ENCODE data around the gene TPCN1.

DNA sequence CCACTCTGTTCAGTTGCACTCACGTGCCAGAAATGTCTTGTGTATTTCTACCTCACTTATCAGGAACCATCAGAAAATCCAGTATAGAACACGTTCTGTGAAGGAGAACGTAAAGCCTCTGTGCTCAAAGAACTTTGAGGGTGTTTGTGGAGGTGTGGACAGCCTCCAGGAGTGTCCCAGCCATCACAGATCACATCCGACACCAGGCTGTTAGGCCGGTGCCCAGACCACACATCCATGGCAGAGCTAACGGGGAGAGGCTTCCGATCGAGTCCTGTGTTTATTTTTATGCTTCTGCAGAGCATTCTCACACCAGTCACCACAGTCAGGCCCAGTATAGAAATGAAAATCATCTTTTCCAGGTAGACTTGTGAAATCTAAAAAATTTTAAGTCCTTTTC, 53.6 kb downstream of the TPCN1 start:
- TF ChIP-seq, protein P1, sequence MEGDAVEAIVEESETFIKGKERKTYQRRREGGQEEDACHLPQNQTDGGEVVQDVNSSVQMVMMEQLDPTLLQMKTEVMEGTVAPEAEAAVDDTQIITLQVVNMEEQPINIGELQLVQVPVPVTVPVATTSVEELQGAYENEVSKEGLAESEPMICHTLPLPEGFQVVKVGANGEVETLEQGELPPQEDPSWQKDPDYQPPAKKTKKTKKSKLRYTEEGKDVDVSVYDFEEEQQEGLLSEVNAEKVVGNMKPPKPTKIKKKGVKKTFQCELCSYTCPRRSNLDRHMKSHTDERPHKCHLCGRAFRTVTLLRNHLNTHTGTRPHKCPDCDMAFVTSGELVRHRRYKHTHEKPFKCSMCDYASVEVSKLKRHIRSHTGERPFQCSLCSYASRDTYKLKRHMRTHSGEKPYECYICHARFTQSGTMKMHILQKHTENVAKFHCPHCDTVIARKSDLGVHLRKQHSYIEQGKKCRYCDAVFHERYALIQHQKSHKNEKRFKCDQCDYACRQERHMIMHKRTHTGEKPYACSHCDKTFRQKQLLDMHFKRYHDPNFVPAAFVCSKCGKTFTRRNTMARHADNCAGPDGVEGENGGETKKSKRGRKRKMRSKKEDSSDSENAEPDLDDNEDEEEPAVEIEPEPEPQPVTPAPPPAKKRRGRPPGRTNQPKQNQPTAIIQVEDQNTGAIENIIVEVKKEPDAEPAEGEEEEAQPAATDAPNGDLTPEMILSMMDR (IDR thresholded peaks at IDR 0.05): no peak
- TF ChIP-seq ZFX (IDR thresholded peaks at IDR 0.05; ENCODE audit: borderline replicate concordance): no peak

All from 22Rv1 (cell line).